HEK293 (cell line): Measurements from ENCODE around the gene GREM2.

Experiments
- CTCF ChIA-PET: fragments of 350-600 bp; formaldehyde crosslinking; extraction: SDS; loops from one replicate; lab custom pipeline; 2021; ENCODE audit warnings: antibody characterized with exemption; lab: Yijun Ruan, JAX
- POLR2A ChIA-PET: fragments of 300-600 bp; formaldehyde crosslinking; extraction: SDS; loops from one replicate; lab custom pipeline; 2020; ENCODE audit warnings: antibody characterized with exemption, inconsistent platforms; lab: Yijun Ruan, JAX
- H3K27ac ChIP-seq: fragments of 200-500 bp; sonication (Bioruptor generic); 2 replicates; pipeline ENCODE4 v1.5.1; 2014; ENCODE audit warnings: low read depth, low read length, control low read depth, inconsistent platforms; ENCODE audit errors: extremely low read depth
- H3K36me3 ChIP-seq, 2 experiments: fragments of 200-500 bp in 1 of 2; sonication (Bioruptor generic) in 1 of 2; 1 replicate in 1 of 2; 2 replicates in 1 of 2; pipeline ENCODE4 v1.5.1; 2014 to 2017; ENCODE audit warnings: inconsistent platforms in 2 of 2, low read length in 2 of 2; ENCODE audit not compliant: control insufficient read depth in 2 of 2, insufficient read depth in 1 of 2
- H3K4me1 ChIP-seq: fragments of 200-500 bp; sonication (Bioruptor generic); 2 replicates; pipeline ENCODE4 v1.5.1; 2014; ENCODE audit warnings: mild to moderate bottlenecking, low read length, inconsistent platforms; ENCODE audit not compliant: control insufficient read depth, insufficient read depth
- H3K4me3 ChIP-seq: 2 replicates; pipeline ENCODE4 v1.5.1; 2011; ENCODE audit warnings: low read depth, mild to moderate bottlenecking, control low read depth, low read length, moderate library complexity
- H3K9me3 ChIP-seq: fragments of 200-500 bp; sonication (Bioruptor generic); 2 replicates; pipeline ENCODE4 v1.5.1; 2014; ENCODE audit warnings: low read depth, low read length, inconsistent platforms; ENCODE audit not compliant: control insufficient read depth, insufficient read depth
- EGR2 ChIP-seq: fragments of 450-650 bp; formaldehyde crosslinking; IDR thresholded peaks from 2 replicates; pipeline ENCODE4 v1.5.1; 2016; ENCODE audit warnings: low read depth, missing biosample characterization, missing genetic modification characterization
- FEZF1 ChIP-seq: fragments of 450-650 bp; formaldehyde crosslinking; IDR thresholded peaks from 2 replicates; pipeline ENCODE4 v1.5.1; 2016; ENCODE audit warnings: missing biosample characterization, missing genetic modification characterization
- GLIS2 ChIP-seq: fragments of 450-650 bp; formaldehyde crosslinking; IDR thresholded peaks from 2 replicates; pipeline ENCODE4 v1.5.1; 2016; ENCODE audit warnings: missing biosample characterization, missing genetic modification characterization
- KLF10 ChIP-seq: fragments of 450-650 bp; IDR thresholded peaks from 2 replicates; pipeline ENCODE4 v1.5.1; 2018; ENCODE audit warnings: missing biosample characterization, mild to moderate bottlenecking, missing genetic modification characterization
- PRDM1 ChIP-seq: fragments of 450-650 bp; formaldehyde crosslinking; IDR thresholded peaks from 2 replicates; pipeline ENCODE4; 2016; ENCODE audit warnings: missing biosample characterization, missing genetic modification characterization
- ZBTB21 ChIP-seq: fragments of 450-650 bp; formaldehyde crosslinking; IDR thresholded peaks from 2 replicates; pipeline ENCODE4 v1.5.1; 2017; ENCODE audit warnings: missing biosample characterization, missing genetic modification characterization
- ZEB2 ChIP-seq: fragments of 450-650 bp; formaldehyde crosslinking; IDR thresholded peaks from 2 replicates; pipeline ENCODE4 v1.5.1; 2016; ENCODE audit warnings: missing biosample characterization, missing genetic modification characterization
- ZNF155 ChIP-seq: fragments of 450-650 bp; formaldehyde crosslinking; IDR thresholded peaks from 2 replicates; pipeline ENCODE4 v1.5.1; 2016; ENCODE audit warnings: missing biosample characterization, missing genetic modification characterization
- ZNF174 ChIP-seq: fragments of 450-650 bp; formaldehyde crosslinking; IDR thresholded peaks from 2 replicates; pipeline ENCODE4 v1.5.0; 2017; ENCODE audit warnings: missing biosample characterization, mild to moderate bottlenecking, missing genetic modification characterization
- ZNF2 ChIP-seq: fragments of 450-650 bp; formaldehyde crosslinking; IDR thresholded peaks from 2 replicates; pipeline ENCODE4 v1.5.1; 2016; ENCODE audit warnings: missing biosample characterization, missing genetic modification characterization
- ZNF266 ChIP-seq: fragments of 450-650 bp; formaldehyde crosslinking; IDR thresholded peaks from 2 replicates; pipeline ENCODE4 v1.5.1; 2016; ENCODE audit warnings: missing biosample characterization, missing genetic modification characterization, low read depth
- ZNF335 ChIP-seq: fragments of 450-650 bp; formaldehyde crosslinking; conservative IDR thresholded peaks from 2 replicates; pipeline ENCODE4 v1.5.1; 2016; ENCODE audit warnings: missing biosample characterization, missing genetic modification characterization
- ZNF394 ChIP-seq: fragments of 450-650 bp; formaldehyde crosslinking; IDR thresholded peaks from 2 replicates; pipeline ENCODE4 v1.5.1; 2016; ENCODE audit warnings: missing biosample characterization, missing genetic modification characterization, mild to moderate bottlenecking, moderate library complexity, borderline replicate concordance
- ZNF514 ChIP-seq: fragments of 450-650 bp; formaldehyde crosslinking; IDR thresholded peaks from 2 replicates; pipeline ENCODE4 v1.5.1; 2016; ENCODE audit warnings: missing biosample characterization, missing genetic modification characterization
- ZNF561 ChIP-seq: fragments of 450-650 bp; IDR thresholded peaks from 2 replicates; pipeline ENCODE4 v1.5.1; 2018; ENCODE audit warnings: missing biosample characterization, missing genetic modification characterization, borderline replicate concordance
- ZNF596 ChIP-seq: fragments of 450-650 bp; IDR thresholded peaks from 2 replicates; pipeline ENCODE4 v1.5.0; 2018; ENCODE audit warnings: missing biosample characterization, mild to moderate bottlenecking, missing genetic modification characterization, moderate library complexity
- ZNF623 ChIP-seq: fragments of 450-650 bp; formaldehyde crosslinking; IDR thresholded peaks from 2 replicates; pipeline ENCODE4 v1.5.1; 2016; ENCODE audit warnings: missing biosample characterization, missing genetic modification characterization
- ZNF626 ChIP-seq: fragments of 450-650 bp; sonication (Bioruptor Pico); formaldehyde crosslinking; IDR thresholded peaks from 2 replicates; pipeline ENCODE4 v1.5.1; 2018; ENCODE audit warnings: missing biosample characterization, missing genetic modification characterization, inconsistent platforms
- ZNF670 ChIP-seq: fragments of 450-650 bp; formaldehyde crosslinking; IDR thresholded peaks from 2 replicates; pipeline ENCODE4 v1.5.1; 2016; ENCODE audit warnings: missing biosample characterization, missing genetic modification characterization, low read depth
- ZSCAN30 ChIP-seq: fragments of 450-650 bp; IDR thresholded peaks from 2 replicates; pipeline ENCODE4 v1.5.1; 2018; ENCODE audit warnings: missing biosample characterization, mild to moderate bottlenecking, missing genetic modification characterization, moderate library complexity
- ZXDB ChIP-seq: fragments of 450-650 bp; formaldehyde crosslinking; IDR thresholded peaks from 2 replicates; pipeline ENCODE4 v1.5.1; 2016; ENCODE audit warnings: missing biosample characterization, missing genetic modification characterization
- TF ChIP-seq, protein P1 (sequence below): fragments of 450-650 bp; formaldehyde crosslinking; IDR thresholded peaks from 2 replicates; pipeline ENCODE4 v1.5.0; 2017; ENCODE audit warnings: missing biosample characterization, missing genetic modification characterization, borderline replicate concordance
- TF ChIP-seq, protein P2 (sequence below): fragments of 450-650 bp; formaldehyde crosslinking; IDR thresholded peaks from 2 replicates; pipeline ENCODE4 v1.5.1; 2016; ENCODE audit warnings: missing biosample characterization, missing genetic modification characterization
- TF ChIP-seq, protein P3 (sequence below): fragments of 450-650 bp; formaldehyde crosslinking; IDR thresholded peaks from 2 replicates; pipeline ENCODE4 v1.5.1; 2016; ENCODE audit warnings: missing biosample characterization, missing genetic modification characterization
- TF ChIP-seq, protein P4 (sequence below): fragments of 450-650 bp; formaldehyde crosslinking; IDR thresholded peaks from 2 replicates; pipeline ENCODE4 v1.5.1; 2016; ENCODE audit warnings: missing biosample characterization, missing genetic modification characterization

Gene GREM2

DNA sequence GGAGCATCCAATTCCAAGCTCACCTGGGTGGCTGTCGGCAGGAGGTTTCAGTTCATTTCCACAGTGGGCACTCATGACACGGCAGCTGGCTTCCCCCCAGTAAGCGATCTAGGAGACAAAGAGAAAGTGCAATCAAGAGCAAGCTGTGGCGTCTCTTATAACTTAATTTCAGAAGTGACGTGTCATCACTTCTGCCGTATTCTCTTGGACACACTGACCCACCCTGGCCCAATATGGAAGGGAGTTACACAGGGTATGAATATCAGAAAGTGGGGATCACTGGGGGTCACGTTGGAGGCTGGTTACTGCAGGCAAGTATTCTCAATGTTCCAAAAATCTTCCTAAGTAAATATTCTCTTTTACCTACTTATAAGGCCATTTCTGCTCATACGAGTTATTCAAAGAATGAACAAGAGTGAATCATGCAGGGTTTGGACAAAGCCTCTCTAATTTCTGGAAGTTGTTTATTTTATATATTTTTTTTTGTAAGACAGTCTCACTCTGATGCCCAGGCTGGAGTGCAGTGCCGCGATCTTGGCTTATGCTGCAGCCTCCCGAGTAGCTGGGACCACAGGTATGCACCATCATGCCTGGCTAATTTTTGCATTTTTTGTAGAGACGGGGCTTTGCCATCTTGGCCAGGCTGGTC lies 46.5 kb upstream of the GREM2 start:
- ChIA-PET POLR2A (no interaction called here), CTCF (interaction anchor here (0.6 to 1.2 kb wide), 3 partner anchors 33 to 509 kb away, joined by 3 to 5 read pairs (median 3); no protein-coding TSS in a partner anchor)
- Histone ChIP-seq H3K36me3 (no peaks in the 10 kb centered on the region), H3K4me1 (peaks cover under 1% of the 10 kb centered on the region; the same call in 1 of the 2 replicates), H3K4me3 (no peak overlapping the region), H3K27ac (no peak overlapping the region), H3K9me3 (no peaks in the 10 kb centered on the region)
- TF ChIP-seq ZNF155 (tag by site-specific recombination) (no peak), ZBTB21 (tag by site-specific recombination) (no peak)

DNA sequence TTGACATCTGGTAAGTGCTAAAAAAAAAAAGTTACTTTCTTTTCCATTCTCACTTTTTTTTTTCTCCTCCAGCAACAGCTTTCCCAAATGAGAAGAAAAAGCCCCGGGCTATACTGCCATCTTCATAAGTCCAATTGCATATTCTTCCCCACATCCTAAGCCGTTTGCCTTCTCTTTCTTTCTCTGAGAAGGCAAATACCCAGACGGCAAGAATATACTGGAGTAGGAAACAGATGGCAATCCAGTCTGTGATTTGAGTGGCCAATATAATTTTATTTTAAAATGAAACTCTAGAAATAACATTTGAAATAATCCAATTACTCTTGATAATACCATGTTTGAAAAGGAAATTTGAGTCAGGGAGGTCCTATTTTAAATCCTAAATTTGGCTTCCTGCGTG lies 44.6 kb upstream of the GREM2 start:
- no peaks in the 10 kb centered on the region for H3K9me3 ChIP-seq
- peaks cover 11% of the 10 kb centered on the region for H3K4me1 ChIP-seq
- no peak overlapping the region for H3K4me3 ChIP-seq
- ChIA-PET CTCF (interaction anchor here (0.7 kb wide), 1 partner anchor 210 kb away, joined by 3 read pairs; no protein-coding TSS in a partner anchor), POLR2A (no interaction called here)
- H3K36me3 ChIP-seq = no peaks in the 10 kb centered on the region
- no peak for TF ChIP-seq ZNF394 (tag by site-specific recombination)
- peak; percentile 81 for TF ChIP-seq PRDM1
- no peak overlapping the region for H3K27ac ChIP-seq

DNA sequence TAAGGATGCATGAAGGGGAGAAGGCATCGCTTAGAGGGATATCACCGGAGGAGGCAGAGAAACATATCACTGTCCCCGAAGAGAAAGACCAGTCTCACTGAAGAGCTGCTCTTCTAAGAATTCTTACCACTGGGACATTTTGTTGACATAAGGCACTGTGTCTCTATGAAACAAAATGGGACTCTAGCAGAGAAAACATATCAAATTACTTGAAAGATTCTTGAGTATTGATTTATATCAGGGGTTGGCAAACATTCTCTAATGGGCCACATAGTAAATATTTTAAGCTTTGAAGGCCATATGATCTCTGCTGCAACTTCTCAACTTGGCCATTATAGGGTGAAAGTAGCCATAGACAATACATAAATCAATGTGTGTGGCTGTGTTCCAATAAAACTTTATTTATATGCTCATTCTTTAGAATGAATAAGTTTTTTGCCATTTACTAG lies 41.0 kb upstream of the GREM2 start:
- Histone ChIP-seq H3K36me3 (no peaks in the 10 kb centered on the region), H3K27ac (peak overlapping the region; percentile 10; the same call in 1 of the 2 replicates), H3K4me1 (peaks cover 11% of the 10 kb centered on the region), H3K4me3 (peak overlapping the region; percentile 12), H3K9me3 (no peaks in the 10 kb centered on the region)
- ChIA-PET CTCF (interaction anchor here (0.8 kb wide), 1 partner anchor 24 kb away, joined by 3 read pairs; no protein-coding TSS in a partner anchor), POLR2A (no interaction called here)
- TF ChIP-seq, protein P1, sequence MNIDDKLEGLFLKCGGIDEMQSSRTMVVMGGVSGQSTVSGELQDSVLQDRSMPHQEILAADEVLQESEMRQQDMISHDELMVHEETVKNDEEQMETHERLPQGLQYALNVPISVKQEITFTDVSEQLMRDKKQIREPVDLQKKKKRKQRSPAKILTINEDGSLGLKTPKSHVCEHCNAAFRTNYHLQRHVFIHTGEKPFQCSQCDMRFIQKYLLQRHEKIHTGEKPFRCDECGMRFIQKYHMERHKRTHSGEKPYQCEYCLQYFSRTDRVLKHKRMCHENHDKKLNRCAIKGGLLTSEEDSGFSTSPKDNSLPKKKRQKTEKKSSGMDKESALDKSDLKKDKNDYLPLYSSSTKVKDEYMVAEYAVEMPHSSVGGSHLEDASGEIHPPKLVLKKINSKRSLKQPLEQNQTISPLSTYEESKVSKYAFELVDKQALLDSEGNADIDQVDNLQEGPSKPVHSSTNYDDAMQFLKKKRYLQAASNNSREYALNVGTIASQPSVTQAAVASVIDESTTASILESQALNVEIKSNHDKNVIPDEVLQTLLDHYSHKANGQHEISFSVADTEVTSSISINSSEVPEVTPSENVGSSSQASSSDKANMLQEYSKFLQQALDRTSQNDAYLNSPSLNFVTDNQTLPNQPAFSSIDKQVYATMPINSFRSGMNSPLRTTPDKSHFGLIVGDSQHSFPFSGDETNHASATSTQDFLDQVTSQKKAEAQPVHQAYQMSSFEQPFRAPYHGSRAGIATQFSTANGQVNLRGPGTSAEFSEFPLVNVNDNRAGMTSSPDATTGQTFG (tag by site-specific recombination) = no peak
- 0 out of 2 replicates have a peak, but pooled peaks have one; percentile 31 for TF ChIP-seq ZXDB
- no peak for TF ChIP-seq GLIS2
- peak; percentile 57; the same call in 1 of the 2 replicates for TF ChIP-seq ZNF561 (tag by site-specific recombination)
- TF ChIP-seq ZSCAN30 (tag by site-specific recombination) = 0 out of 2 replicates have a peak, but pooled peaks have one; percentile 24
- no peak for TF ChIP-seq KLF10
- 0 out of 2 replicates have a peak, but pooled peaks have one; percentile 71 for TF ChIP-seq ZNF626 (tag by site-specific recombination)
- TF ChIP-seq ZNF174 (tag by site-specific recombination) = peak; percentile 34; the same call in 1 of the 2 replicates
- peak; percentile 73 for TF ChIP-seq FEZF1
- no peak for TF ChIP-seq ZNF2 (tag by site-specific recombination)
- TF ChIP-seq, protein P2, sequence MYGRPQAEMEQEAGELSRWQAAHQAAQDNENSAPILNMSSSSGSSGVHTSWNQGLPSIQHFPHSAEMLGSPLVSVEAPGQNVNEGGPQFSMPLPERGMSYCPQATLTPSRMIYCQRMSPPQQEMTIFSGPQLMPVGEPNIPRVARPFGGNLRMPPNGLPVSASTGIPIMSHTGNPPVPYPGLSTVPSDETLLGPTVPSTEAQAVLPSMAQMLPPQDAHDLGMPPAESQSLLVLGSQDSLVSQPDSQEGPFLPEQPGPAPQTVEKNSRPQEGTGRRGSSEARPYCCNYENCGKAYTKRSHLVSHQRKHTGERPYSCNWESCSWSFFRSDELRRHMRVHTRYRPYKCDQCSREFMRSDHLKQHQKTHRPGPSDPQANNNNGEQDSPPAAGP (tag by site-specific recombination) = no peak
- peak; percentile 53; the same call in 1 of the 2 replicates for TF ChIP-seq ZEB2 (tag by site-specific recombination)
- no peak for TF ChIP-seq ZNF670 (tag by site-specific recombination)
- peak; percentile 25; the same call in 1 of the 2 replicates for TF ChIP-seq ZNF335 (tag by site-specific recombination)
- TF ChIP-seq, protein P3, sequence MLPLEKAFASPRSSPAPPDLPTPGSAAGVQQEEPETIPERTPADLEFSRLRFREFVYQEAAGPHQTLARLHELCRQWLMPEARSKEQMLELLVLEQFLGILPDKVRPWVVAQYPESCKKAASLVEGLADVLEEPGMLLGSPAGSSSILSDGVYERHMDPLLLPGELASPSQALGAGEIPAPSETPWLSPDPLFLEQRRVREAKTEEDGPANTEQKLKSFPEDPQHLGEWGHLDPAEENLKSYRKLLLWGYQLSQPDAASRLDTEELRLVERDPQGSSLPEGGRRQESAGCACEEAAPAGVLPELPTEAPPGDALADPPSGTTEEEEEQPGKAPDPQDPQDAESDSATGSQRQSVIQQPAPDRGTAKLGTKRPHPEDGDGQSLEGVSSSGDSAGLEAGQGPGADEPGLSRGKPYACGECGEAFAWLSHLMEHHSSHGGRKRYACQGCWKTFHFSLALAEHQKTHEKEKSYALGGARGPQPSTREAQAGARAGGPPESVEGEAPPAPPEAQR (tag by site-specific recombination) = no peak
- TF ChIP-seq ZNF514 (tag by site-specific recombination) = no peak
- TF ChIP-seq ZNF596 (tag by site-specific recombination) = 0 out of 2 replicates have a peak, but pooled peaks have one; percentile 14
- TF ChIP-seq PRDM1 = no peak
- TF ChIP-seq, protein P4, sequence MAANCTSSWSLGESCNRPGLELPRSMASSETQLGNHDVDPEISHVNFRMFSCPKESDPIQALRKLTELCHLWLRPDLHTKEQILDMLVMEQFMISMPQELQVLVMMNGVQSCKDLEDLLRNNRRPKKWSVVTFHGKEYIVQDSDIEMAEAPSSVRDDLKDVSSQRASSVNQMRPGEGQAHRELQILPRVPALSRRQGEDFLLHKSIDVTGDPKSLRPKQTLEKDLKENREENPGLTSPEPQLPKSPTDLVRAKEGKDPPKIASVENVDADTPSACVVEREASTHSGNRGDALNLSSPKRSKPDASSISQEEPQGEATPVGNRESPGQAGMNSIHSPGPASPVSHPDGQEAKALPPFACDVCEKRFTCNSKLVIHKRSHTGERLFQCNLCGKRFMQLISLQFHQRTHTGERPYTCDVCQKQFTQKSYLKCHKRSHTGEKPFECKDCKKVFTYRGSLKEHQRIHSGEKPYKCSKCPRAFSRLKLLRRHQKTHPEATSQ (tag by site-specific recombination) = no peak
- TF ChIP-seq ZNF266 (tag by site-specific recombination) = no peak
- TF ChIP-seq ZNF623 (tag by site-specific recombination) = no peak
- no peak for TF ChIP-seq EGR2 (tag by site-specific recombination)
